IMR-90 (cell line): ENCODE results near the gene GPR89B. TPM values are rescaled to one million over a fixed set of nuclear protein-coding genes. Genes with fewer than 3 reads are reported as not detected.
A peak's percentile ranks its signal among the peaks of the same experiment; 100 is the strongest.
"Not testable (repeated sequence)": the region's sequence is repeated elsewhere in the genome, so short reads cannot be mapped to it uniquely, and the experiment has no call there.

Experiments
- ATAC-seq: fragments of 200-7000 bp; cut with Tn5 transposase; 2 replicates; pipeline ENCODE4 v1.9.1; 2020; ENCODE audit warnings: low read depth, mild to moderate bottlenecking, moderate library complexity
- BruUV-seq: library from RNA; stranded (reverse); fragments of 400-500 nt; replicated peaks from 2 replicates; lab custom pipeline; 2021; lab: Mats Ljungman, UMichigan
- CTCF ChIA-PET: fragments of 300-600 bp; formaldehyde crosslinking; extraction: SDS; loops from one replicate; lab custom pipeline; 2021; ENCODE audit warnings: antibody characterized with exemption; lab: Yijun Ruan, JAX
- POLR2A ChIA-PET: fragments of 300-600 bp; sonication (Branson Sonifier 250); formaldehyde crosslinking; loops from one replicate; lab custom pipeline; 2022; ENCODE audit warnings: antibody characterized with exemption; ENCODE audit not compliant: unreplicated experiment; lab: Charles Lee
- DNase-seq: peaks from one replicate; pipeline ENCODE4 v3.0.0; 2013
- H2AFZ ChIP-seq: replicated peaks from 2 replicates; pipeline ENCODE3; 2013; ENCODE audit warnings: low read length, mild to moderate bottlenecking; ENCODE audit not compliant: poor library complexity
- H2AK5ac ChIP-seq: 2 replicates; pipeline ENCODE4 v1.6.1; 2013; ENCODE audit warnings: low read depth, low read length, inconsistent platforms
- H2AK9ac ChIP-seq: replicated peaks from 2 replicates; pipeline ENCODE3; 2013; ENCODE audit warnings: mild to moderate bottlenecking, low read depth, low read length, moderate library complexity; ENCODE audit not compliant: poor library complexity
- H2BK120ac ChIP-seq: 2 replicates; pipeline ENCODE4 v1.6.1; 2013; ENCODE audit warnings: low read depth, low read length, inconsistent platforms
- H2BK15ac ChIP-seq: 3 replicates; pipeline ENCODE4 v1.6.1; 2013; ENCODE audit warnings: low read depth, low read length, inconsistent platforms
- H2BK20ac ChIP-seq: 2 replicates; pipeline ENCODE4 v1.6.1; 2013; ENCODE audit warnings: low read depth, mild to moderate bottlenecking, inconsistent platforms, low read length, moderate library complexity
- H2BK5ac ChIP-seq: 2 replicates; pipeline ENCODE4 v1.6.1; 2013; ENCODE audit warnings: mild to moderate bottlenecking, low read depth, low read length, inconsistent platforms; ENCODE audit not compliant: poor library complexity, severe bottlenecking
- H3K14ac ChIP-seq: replicated peaks from 2 replicates; pipeline ENCODE4 v1.6.1; 2013; ENCODE audit warnings: low read depth, low read length, inconsistent platforms
- H3K18ac ChIP-seq: 2 replicates; pipeline ENCODE4 v1.6.1; 2013; ENCODE audit warnings: low read depth, low read length, control low read depth
- H3K23ac ChIP-seq: 2 replicates; pipeline ENCODE4 v1.6.1; 2013; ENCODE audit warnings: low read depth, low read length, inconsistent platforms
- H3K27ac ChIP-seq: 2 replicates; pipeline ENCODE4 v1.5.1; 2013; ENCODE audit warnings: mild to moderate bottlenecking, control low read depth, low read length; ENCODE audit not compliant: insufficient read depth
- H3K27me3 ChIP-seq: 2 replicates; pipeline ENCODE4 v1.6.1; 2013; ENCODE audit warnings: low read length; ENCODE audit not compliant: control insufficient read depth, insufficient read depth
- H3K36me3 ChIP-seq: 2 replicates; pipeline ENCODE4 v1.6.1; 2013; ENCODE audit warnings: low read length, mixed read lengths; ENCODE audit not compliant: control insufficient read depth, insufficient read depth
- H3K4ac ChIP-seq: 2 replicates; pipeline ENCODE4 v1.6.1; 2013; ENCODE audit warnings: low read depth, low read length, inconsistent platforms
- H3K4me1 ChIP-seq: 2 replicates; pipeline ENCODE4 v1.6.1; 2013; ENCODE audit warnings: low read length, mixed read lengths; ENCODE audit not compliant: control insufficient read depth, insufficient read depth
- H3K4me2 ChIP-seq: 2 replicates; pipeline ENCODE4 v1.6.1; 2013; ENCODE audit warnings: low read depth, mild to moderate bottlenecking, control low read depth, low read length, moderate library complexity
- H3K4me3 ChIP-seq: 2 replicates; pipeline ENCODE4 v1.5.1; 2013; ENCODE audit warnings: low read depth, mild to moderate bottlenecking, control low read depth, low read length, moderate library complexity; ENCODE audit not compliant: insufficient read depth
- H3K56ac ChIP-seq: 2 replicates; pipeline ENCODE4 v1.6.1; 2013; ENCODE audit warnings: low read length, inconsistent platforms; ENCODE audit not compliant: insufficient read depth; ENCODE audit errors: extremely low read depth
- H3K79me1 ChIP-seq, 2 experiments: 2 replicates each; pipeline ENCODE4 v1.6.1; 2013; ENCODE audit warnings: low read length in 2 of 2, inconsistent platforms in 1 of 2, low read depth in 1 of 2
- H3K9ac ChIP-seq: 2 replicates; pipeline ENCODE4 v1.6.1; 2013; ENCODE audit warnings: low read depth, low read length, control low read depth
- H3K9me1 ChIP-seq: 2 replicates; pipeline ENCODE4 v1.6.1; 2013; ENCODE audit warnings: low read length, inconsistent platforms; ENCODE audit not compliant: insufficient read depth
- H3K9me3 ChIP-seq: 2 replicates; pipeline ENCODE4 v1.6.1; 2013; ENCODE audit warnings: low read length; ENCODE audit not compliant: control insufficient read depth, insufficient read depth
- H4K20me1 ChIP-seq: 2 replicates; pipeline ENCODE4 v1.6.1; 2013; ENCODE audit warnings: low read length, inconsistent platforms; ENCODE audit not compliant: insufficient read depth
- H4K5ac ChIP-seq: 2 replicates; pipeline ENCODE4 v1.6.1; 2013; ENCODE audit warnings: mild to moderate bottlenecking, low read depth, low read length, control low read depth
- H4K8ac ChIP-seq, 2 experiments: 2 replicates each; pipeline ENCODE4 v1.6.1; 2013; ENCODE audit warnings: low read depth in 2 of 2, low read length in 2 of 2, control low read depth in 1 of 2, inconsistent platforms in 1 of 2
- H4K91ac ChIP-seq: 2 replicates; pipeline ENCODE4 v1.6.1; 2013; ENCODE audit warnings: low read depth, low read length, inconsistent platforms; ENCODE audit not compliant: insufficient read depth
- MAFK ChIP-seq: IDR thresholded peaks from 2 replicates; pipeline ENCODE4 v1.6.1; 2012; ENCODE audit warnings: low read depth, low read length, improper control_type of control experiment
- POLR2A ChIP-seq: IDR thresholded peaks from 2 replicates; pipeline ENCODE4 v1.6.1; 2012; ENCODE audit warnings: mild to moderate bottlenecking, low read depth, low read length
- WGBS, 2 experiments: methylation state at CpG; one replicate each; pipeline versions ENCODE4 v1.1.5 to v1.1.7; 2013; ENCODE audit warnings: missing lambda C conversion rate in 2 of 2; ENCODE audit not compliant: insufficient read length in 1 of 2; ENCODE audit errors: extremely low coverage in 2 of 2; 5-methylcytosine and 5-hydroxymethylcytosine counted together
- dilution Hi-C: fragments of 300-500 bp; cut with HindIII; formaldehyde crosslinking; loops from one replicate; pipeline ENCODE4 v1.14.3; 2018; ENCODE audit warnings: low sequenced_read_pairs; ENCODE audit not compliant: unreplicated experiment
- in situ Hi-C: fragments of 300-500 bp; cut with MboI; formaldehyde crosslinking; loops from 3 replicates; pipeline ENCODE4 v1.14.3; 2019; ENCODE audit warnings: low sequenced_read_pairs, inconsistent platforms, mixed read lengths
- intact Hi-C: fragments of 100-400 bp; cut with micrococcal nuclease; formaldehyde crosslinking; loops from 2 replicates; pipeline ENCODE4 v1.10.0; 2022
- microRNA-seq, 2 experiments: library from miRNA; stranded (forward) in 1 of 2; unstranded in 1 of 2; fragments of 10-50 nt in 1 of 2; fragments of <30 nt in 1 of 2; gene quantifications in 1 of 2; microRNA quantifications in 1 of 2; one replicate each; pipeline versions ENCODE3 to v1.1.0; 2013 to 2020; ENCODE audit not compliant: insufficient read depth in 1 of 2, insufficient read length in 1 of 2, unreplicated experiment in 1 of 2
- polyA plus RNA-seq, 3 experiments: library from polyadenylated mRNA; depleted of rRNA; stranded (reverse); fragments of >200 nt; gene quantifications; 2 replicates each; pipeline ENCODE4 v1.2.3, GENCODE V29; 2012; ENCODE audit warnings: low replicate concordance in 1 of 3
- small RNA-seq, 5 experiments: library from RNA; depleted of rRNA; stranded (forward); fragments of <200 nt; gene quantifications; one replicate each; pipeline ENCODE3, GENCODE V24; 2012
- total RNA-seq: library from RNA; depleted of rRNA; stranded (reverse); fragments of >200 nt; gene quantifications from 2 replicates; pipeline ENCODE4 v1.2.3, GENCODE V29; 2012; rRNA removed

GPR89B gene
- total and polyA plus RNA-seq, 2 of the 4 experiments (the other 2 are of a cell fraction): 9.4 to 13.1 TPM

GRCh38 chr1:148038462-148039333 is 110.5 kb downstream of the GPR89B start:
- CTCF ChIA-PET: not testable (repeated sequence)

More at GRCh38 chr1:148038462-148039333, 110.5 kb downstream of the GPR89B start:
- H3K56ac ChIP-seq, H3K23ac ChIP-seq, H3K36me3 ChIP-seq, H3K27ac ChIP-seq, H2BK120ac ChIP-seq, H3K4me1 ChIP-seq, in situ Hi-C loops, H3K14ac ChIP-seq, H3K79me1 ChIP-seq, H2AK5ac ChIP-seq, dilution Hi-C loops, H3K9me1 ChIP-seq, H3K9ac ChIP-seq, intact Hi-C loops, H4K8ac ChIP-seq, H3K4ac ChIP-seq, H2BK20ac ChIP-seq, H4K20me1 ChIP-seq, H3K9me3 ChIP-seq, H2BK15ac ChIP-seq, H2AK9ac ChIP-seq, POLR2A ChIA-PET, H2AFZ ChIP-seq, H4K5ac ChIP-seq, H3K27me3 ChIP-seq, H4K91ac ChIP-seq, H3K18ac ChIP-seq: not testable (repeated sequence)
- no CpG with 5 or more reads among the region's 38 CpGs for WGBS, 2 experiments
- H3K4me3 ChIP-seq: peak overlapping the region; percentile 35
- BruUV-seq: TSS peak; percentile 100
- ATAC-seq: peak; percentile 84
- DNase-seq: peak; percentile 89
- TF ChIP-seq POLR2A (peak; percentile 96), MAFK (peak; percentile 19; the same call in 1 of the 2 replicates)
- H3K4me2 ChIP-seq: peak overlapping the region; percentile 52
- peak overlapping the region; percentile 58 for H2BK5ac ChIP-seq

Small RNAs within 50 kb of the gene (microRNA-seq; reads per million reads assigned to microRNA genes)
- not detected for gene RNU1-129P (ENCODE audit: insufficient read depth, insufficient read length)
- gene RNVU1-7 (ENCODE audit: insufficient read depth, insufficient read length): not detected

Small RNAs within 50 kb of the gene (small RNA-seq; reads per million reads assigned to genes)
- gene RNU1-129P (0 reads per million in 5 experiments), gene RNVU1-7 (2.7 to 203 (median 11.6) reads per million in 5 experiments)

Other genes with a start within 250 kb of the GPR89B start
- not detected in 2 replicates for gene GJA5, start 167.8 kb upstream of the GPR89B start, total RNA-seq
- 0.07 TPM in 1 of 2 replicates, not detected in the other for gene GJA5, start 167.8 kb upstream of the GPR89B start, polyA plus RNA-seq (2012; rRNA removed)
- not detected in 2 replicates for gene GJA8, start 25.6 kb upstream of the GPR89B start, total RNA-seq
- gene GJA8, start 25.6 kb upstream of the GPR89B start, polyA plus RNA-seq (2012; rRNA removed): not detected in 2 replicates
- gene NBPF11, start 223.9 kb downstream of the GPR89B start, total RNA-seq: 2.7 and 2.8 TPM in 2 replicates
- 5.6 and 6.5 TPM in 2 replicates for gene NBPF11, start 223.9 kb downstream of the GPR89B start, polyA plus RNA-seq (2012; rRNA removed)